ENCODE data around the gene SLIRP.
A peak's percentile ranks its signal among the peaks of the same experiment; 100 is the strongest.
"Not testable (repeated sequence)": the region's sequence is repeated elsewhere in the genome, so short reads cannot be mapped to it uniquely, and the experiment has no call there.

SLIRP gene

DNA sequence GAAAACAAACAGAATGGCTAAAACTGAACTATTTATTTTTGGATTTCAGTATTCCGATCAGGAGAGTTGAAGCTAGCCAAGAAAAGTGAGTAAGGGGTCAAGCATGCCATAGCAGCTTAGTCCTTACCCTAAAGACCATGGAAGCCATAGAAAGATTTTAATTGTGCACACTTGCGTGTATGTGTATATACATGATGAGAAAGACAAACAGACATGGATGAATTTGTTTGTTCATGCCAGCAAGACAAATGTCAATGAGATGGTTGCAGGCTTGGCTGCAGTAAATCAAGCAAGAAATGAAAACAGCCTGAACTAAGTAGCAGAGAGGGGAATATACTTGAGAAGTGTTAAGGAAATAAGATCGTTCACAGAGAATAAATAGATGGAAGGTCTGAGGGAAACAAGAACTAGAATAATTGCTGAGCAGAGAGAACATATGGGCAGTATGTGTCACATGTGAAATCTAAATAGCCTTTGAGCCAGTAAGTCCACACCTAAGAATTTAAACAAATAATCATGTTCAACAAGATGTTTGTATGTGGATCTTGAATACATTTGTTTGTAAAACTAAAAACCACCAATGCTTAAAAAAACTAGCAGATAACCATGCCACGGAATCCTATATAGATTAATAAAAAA lies 38.3 kb downstream of the SLIRP start:
- DNase-seq, result no peak

DNA sequence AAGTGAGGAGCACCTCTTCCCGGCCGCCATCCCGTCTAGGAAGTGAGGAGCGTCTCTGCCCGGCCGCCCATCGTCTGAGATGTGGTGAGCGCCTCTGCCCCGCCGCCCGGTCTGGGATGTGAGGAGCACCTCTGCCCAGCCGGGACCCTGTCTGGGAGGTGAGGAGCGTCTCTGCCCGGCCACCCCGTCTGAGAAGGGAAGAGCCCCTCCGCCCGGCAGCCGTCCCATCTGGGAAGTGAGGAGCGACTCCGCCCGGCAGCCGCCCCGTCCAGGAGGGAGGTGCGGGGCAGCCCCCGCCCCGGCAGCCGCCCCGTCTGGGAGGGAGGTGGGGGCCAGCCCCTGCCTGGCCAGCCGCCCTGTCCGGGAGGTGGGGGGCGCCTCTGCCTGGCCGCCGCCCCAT lies 39.5 kb downstream of the SLIRP start:
- DNase-seq, result not testable (repeated sequence)

DNA sequence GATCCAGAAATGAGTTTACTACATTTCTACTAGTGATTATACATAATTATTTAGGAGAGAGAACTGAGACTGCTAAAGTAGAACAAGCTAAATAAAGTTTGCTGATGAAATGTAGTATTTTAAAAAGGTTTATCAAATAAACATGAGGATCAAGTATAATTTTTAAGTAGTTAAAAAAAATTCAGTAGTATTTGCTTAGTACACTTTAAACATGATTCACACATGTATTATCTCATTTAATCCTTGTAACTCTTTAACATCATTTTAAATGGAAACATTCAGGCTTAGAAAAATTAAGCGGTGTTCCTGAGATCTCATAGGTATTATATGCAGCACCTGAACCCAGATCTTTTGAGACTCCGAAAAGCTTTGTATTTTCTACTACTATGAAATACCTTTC lies 44.4 kb downstream of the SLIRP start:
- DNase-seq, result no peak

DNA sequence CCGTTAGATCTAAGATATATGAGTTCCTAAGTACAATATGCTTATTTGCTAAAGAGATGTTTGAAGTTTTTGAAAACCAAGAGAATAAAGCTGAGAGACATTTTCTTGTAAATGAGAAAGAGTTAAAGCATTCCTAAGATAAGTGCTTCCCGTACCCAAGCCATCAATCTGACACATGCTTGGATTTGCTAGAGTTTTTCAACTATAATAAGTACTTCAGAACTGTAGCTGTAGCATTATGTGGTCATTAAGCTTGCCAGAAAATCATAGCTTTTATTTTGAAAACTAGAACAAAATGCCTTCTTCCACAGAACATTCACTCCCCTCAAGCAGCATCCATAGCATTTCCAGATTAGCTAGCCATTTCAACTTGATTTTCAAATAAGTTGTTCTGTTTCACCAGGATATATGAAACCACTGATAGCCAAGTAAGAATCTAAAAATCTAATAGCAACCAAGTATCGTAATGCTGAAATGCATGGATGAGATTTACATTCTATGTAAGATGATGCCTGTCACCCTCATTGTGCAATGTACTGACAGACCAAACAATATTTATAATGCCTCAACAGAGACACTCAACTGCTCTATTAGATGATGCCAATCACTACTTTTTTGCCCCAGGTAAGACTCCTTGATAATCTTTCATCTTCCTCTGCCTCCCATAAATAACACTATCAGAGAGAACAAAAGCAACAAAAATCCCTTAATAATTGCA lies 45.1 kb downstream of the SLIRP start:
- no peak for DNase-seq

DNA sequence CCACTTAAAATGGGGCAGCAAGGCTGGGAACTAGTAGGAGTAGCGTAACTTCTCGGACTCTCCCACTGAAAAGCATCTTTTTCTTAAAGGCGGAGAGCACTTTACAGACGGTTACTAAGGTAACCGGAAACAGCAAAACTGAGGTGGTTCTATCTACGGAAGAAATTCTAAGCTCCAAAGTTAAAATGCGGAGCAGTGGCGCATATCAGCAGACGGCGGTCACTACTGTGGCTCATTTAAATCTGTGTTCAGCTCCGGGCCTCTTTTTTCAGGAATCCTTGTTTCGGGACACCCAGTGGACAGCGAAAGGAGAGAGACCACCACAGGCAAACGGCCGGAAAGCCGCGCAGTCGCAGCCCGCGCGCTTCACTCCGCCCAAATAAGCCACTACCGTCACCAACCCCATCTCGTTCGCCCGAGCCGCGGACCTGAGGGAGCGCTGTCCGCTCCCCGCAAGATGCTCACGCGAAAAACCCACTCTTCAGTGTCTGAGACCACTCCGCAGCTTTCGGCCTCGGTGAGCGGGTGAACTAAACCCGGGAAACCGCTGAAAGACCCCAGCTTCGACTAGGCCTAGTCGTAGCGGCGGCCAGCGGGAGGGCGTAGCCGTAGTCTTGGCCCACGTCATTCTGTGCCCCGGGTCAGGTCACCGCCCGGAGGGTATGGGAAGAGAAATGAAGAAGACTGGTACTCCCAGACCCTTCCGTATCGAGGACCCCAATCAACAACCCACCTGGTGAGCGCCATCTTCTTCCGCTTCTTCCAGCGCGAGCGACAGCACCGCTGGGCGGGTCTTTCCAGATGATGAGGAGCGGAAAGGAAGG lies 52.7 kb downstream of the SLIRP start, which contains the start of gene SNW1:
TSS of gene SNW1 (minus strand) at position 776 of the 824 bp plus-strand sequence. CDS start at position 747, 29 bp downstream.
- peak; percentile 87 to 95 for DNase-seq

DNA sequence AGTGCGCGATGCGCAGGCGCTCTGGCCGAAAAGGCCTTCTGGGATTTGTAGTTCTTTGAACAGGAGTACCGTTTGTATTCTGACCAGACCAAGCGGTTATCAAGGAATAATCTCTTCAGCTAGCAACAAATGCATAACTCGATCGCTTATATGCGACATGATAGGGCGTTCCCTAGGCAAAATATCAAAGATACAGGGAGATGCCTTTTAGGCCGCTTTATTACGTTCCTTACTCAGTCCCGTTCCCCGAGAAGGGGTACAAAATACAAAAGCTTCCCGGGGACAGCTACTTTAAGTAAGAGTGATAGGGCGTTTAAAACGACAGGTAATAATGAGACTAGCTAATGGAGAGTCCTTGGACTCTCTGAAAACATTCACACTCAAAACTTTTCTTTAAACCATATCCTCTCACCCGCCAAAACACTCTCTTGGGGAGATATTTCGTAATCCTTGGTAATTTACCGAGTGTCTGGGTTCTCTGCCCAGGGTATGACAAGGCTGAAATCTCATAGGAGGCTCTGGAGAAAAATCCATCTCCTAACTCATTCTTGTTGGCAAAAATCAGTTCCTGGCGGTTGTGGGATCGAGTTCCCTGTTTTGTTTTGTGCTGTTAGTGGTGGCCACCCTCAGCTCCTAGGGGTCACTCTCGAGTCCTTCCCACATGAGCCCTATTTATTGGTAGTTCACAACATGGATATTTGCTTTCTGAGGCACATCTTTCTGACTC lies 53.5 kb downstream of the SLIRP start:
- DNase-seq, result peak in 1 of 2 experiments; percentile 25

DNA sequence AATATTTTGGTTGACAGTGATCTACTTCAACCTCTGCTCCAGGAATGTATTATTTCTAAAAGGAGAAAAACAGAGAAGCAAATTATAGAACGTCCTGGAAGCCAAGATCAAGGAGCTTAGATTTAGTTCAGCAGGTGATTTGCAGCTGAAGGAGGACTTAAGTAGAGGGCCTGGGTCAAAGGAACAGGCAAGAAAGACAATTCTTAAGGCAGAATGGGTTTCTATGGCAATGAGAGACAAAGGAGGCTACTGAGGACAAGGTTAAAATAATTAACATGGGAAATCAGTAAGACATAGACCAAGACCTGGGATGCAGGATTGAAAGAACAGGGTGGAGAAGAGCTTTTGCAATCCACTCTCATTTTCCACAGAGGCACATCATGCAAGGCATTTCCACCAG lies 55.4 kb downstream of the SLIRP start:
- DNase-seq, result no peak

DNA sequence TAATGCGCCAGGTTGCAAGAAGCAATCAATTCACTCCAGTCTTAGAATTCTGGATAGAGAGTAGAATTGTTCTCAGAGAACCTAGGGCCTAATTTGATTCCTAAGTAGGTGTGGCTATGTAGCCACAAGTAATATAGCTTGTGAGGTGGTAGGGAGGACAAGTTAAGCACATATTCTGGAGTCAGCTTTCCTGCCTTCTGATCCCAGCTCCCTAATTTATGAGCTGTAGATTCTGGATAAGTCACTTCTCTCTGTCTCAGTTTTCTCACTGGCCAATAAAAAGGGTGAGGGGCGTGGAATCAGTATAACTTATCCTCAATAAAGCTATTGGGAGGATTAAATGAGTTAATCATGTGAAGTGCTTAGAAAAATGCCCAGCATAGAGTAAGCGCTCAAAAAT lies 56.1 kb downstream of the SLIRP start:
- DNase-seq, result no peak
